GM10248 (cell line): ENCODE measurements around the gene NCBP3.

ENCODE experiments used
- CTCF ChIA-PET: fragments of 300-600 bp; sonication (Branson Sonifier 250); formaldehyde crosslinking; extraction: SDS; loops from one replicate; lab custom pipeline; 2021; ENCODE audit warnings: antibody characterized with exemption; lab: Yijun Ruan, JAX
- POLR2A ChIA-PET: fragments of 350-650 bp; sonication (Branson Sonifier 250); formaldehyde crosslinking; extraction: SDS; loops from one replicate; lab custom pipeline; 2020; ENCODE audit warnings: antibody characterized with exemption; lab: Yijun Ruan, JAX
- DNase-seq: peaks from one replicate; pipeline ENCODE4 v3.0.0; 2012; ENCODE audit errors: extremely low spot score
- CTCF ChIP-seq: IDR thresholded peaks from 2 replicates; pipeline ENCODE4 v1.5.1; 2012; ENCODE audit warnings: mild to moderate bottlenecking, low read depth; ENCODE audit errors: extremely low read depth, missing control alignments, control extremely low read depth

NCBP3 gene

GRCh38 chr17:3799181-3799945, 46.7 kb downstream of the NCBP3 start:
- CTCF ChIA-PET = no interaction called here
- POLR2A ChIA-PET = no interaction called here
- no peak for DNase-seq
- TF ChIP-seq CTCF = no peak

DNA sequence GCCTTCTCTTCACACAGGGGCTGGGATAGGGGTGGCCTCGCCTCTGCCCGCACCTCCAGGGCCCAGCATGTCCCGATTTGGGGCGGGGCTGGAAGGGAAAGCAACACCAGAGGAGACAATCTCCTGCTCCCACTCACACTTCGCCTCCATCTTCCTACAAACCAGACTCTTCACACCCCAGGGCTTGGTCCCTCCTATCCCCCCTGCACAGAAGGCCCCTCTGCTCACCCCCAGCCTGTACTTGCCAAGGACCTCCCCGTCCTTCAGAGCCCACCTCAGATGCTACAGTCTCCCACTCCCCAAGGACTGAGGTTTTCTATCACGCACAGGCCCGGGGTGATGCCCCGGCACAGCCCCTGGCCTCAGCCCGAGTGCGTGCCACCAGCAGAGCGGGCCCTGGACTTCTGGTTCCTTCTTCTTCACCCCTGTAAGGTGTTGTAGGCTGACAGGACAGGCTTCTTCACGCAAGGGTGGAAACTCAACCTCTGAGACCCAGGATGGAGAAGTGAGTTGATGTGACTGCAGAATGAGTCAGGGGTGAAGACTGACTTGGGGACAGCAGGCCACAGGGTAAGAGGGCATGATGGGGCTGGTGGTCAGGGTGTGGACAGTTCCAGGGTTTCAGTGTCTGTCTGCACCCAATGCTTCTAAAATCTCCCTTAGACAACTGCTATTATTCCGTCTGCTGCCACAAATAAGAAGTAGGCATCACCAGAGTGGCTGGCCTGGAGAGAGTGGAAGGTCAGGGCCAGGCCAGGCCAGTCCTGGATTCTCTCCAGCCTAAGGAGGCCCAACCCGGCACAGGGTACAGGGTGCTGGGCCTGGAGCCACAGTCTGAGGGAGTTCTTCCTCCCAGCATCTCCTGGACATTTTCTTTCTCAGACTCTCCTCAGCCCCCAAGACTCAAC, 47.5 kb downstream of the NCBP3 start:
- ChIA-PET CTCF (no interaction called here), POLR2A (no interaction called here)
- TF ChIP-seq CTCF = no peak
- peak; percentile 61 for DNase-seq

DNA sequence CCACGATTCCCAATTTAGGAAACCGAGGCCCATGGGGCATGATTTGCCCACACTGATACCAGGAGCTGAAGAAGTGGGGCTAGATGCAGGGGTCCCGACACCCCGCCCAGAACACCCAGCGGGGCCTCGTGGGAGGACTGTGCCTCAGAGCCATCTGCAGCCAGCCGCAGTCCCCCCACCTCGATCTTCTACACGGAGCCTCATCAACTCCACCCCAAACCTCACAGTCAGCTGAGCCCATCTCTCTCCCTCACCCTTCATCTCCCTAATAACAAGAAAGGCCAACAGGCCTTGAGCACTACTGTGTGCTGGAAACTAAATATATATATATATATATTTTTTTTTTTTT, 49.2 kb downstream of the NCBP3 start:
- ChIA-PET CTCF (interaction anchor here (0.9 to 2.4 kb wide), 6 partner anchors 14 to 59 kb away, joined by 3 to 11 read pairs (median 6); partner anchors contain the start of gene NCBP3), POLR2A (interaction anchor here (0.6 kb wide), 1 partner anchor 67 kb away, joined by 5 read pairs; no protein-coding TSS in a partner anchor)
- no peak for TF ChIP-seq CTCF
- DNase-seq = peak; percentile 64

DNA sequence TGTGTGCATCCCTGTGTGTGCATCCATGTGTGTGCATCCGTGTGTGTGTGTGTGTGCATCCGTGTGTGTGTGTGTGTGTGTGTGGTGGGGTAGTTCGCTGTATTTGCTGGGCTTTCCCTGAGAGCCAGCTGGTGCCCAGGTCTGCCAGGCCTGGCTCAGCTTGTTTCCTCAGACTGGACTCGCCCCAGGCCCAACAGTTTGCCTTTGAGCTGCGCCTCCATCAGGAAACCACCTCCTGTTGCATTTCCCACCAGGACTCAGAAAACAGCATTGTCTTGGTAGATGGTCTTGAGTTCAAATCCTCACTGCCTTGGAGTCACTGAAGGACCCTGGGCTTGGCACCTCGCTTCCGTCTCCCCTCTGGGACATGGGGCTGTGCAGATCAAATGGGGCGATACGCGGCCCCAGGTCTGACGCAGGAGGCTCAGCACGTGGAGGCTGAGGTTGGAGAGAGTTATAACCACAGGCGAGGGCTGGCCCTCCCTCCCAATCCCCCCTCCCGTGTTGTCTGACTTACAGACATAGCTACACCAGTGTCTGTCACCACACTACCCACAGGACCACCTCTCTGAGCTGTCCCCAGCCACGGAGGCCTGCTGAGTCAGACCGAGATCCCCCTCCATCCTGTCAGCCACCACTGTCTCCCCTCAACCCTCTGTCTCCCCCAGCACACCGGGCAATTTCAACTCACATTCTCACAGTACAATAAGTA, 49.8 kb downstream of the NCBP3 start:
- peak; percentile 87 for DNase-seq
- CTCF ChIA-PET = interaction anchor here (0.9 to 2.4 kb wide), 5 partner anchors 15 to 59 kb away, joined by 3 to 11 read pairs (median 7); partner anchors contain the start of gene NCBP3
- POLR2A ChIA-PET = no interaction called here
- no peak for TF ChIP-seq CTCF

DNA sequence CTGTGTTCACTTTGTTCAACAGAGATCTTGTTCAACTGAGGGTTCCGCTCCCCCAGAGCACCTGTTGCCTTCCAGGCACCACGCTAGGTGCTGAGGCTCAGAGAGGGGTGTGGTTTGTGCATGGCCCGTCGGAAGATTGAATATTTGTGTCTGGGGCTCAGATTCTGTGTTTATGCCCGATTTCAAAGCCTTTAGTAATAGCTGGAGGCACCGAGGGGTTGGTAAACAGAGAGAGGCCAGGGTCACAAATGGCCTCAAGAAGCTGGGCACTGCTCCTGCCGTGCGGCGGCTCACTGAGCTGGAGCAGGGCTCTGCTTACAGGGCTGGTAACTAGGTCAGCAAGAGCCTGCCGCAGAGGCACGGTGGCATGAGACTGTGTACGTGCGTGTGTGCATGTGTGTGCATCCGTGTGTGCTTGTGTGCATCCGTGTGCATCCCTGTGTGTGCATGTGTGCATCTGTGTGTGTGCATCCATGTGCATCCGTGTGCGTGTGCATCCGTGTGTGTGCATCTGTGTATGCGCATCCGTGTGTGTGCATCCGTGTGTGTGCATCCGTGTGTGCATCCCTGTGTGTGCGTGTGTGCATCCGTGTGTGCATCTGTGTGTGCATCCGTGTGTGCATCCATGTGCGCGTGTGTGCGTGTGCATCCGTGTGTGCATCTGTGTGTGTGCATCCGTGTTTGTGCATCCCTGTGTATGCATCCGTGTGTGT, 50.5 kb downstream of the NCBP3 start:
- ChIA-PET POLR2A (no interaction called here), CTCF (interaction anchor here (1.0 to 2.4 kb wide), 2 partner anchors 11 to 58 kb away, joined by 4 to 11 read pairs; no protein-coding TSS in a partner anchor)
- no peak for DNase-seq
- TF ChIP-seq CTCF = no peak
